Motor neuron (in vitro differentiated cells): ENCODE results near the gene FASTK. TPM values are rescaled to one million over a fixed set of nuclear protein-coding genes. Genes with fewer than 3 reads are reported as not detected.

ENCODE experiments used
- ATAC-seq, 8 experiments: fragments of 200-7000 bp; cut with Tn5 transposase; replicated peaks in 6 of 8; 2 replicates each; pipeline ENCODE4 v1.8.0; 2021; ENCODE audit warnings: mild to moderate bottlenecking in 8 of 8, moderate library complexity in 8 of 8
- H3K27ac ChIP-seq, 2 donors: fragments of 250-450 bp; sonication (Bioruptor Pico); 2 replicates each; pipeline ENCODE4 v1.9.0; 2021; ENCODE audit warnings: antibody characterized with exemption in 2 of 2, mild to moderate bottlenecking in 2 of 2, moderate library complexity in 1 of 2
- H3K4me1 ChIP-seq, 2 donors: fragments of 250-450 bp; sonication (Bioruptor Pico); replicated peaks in 1 of 2; 2 replicates each; pipeline ENCODE4 v1.6.1; 2021; ENCODE audit warnings: antibody characterized with exemption in 2 of 2, mild to moderate bottlenecking in 2 of 2, moderate library complexity in 1 of 2
- H3K4me3 ChIP-seq, 5 donors: fragments of 250-450 bp; sonication (Bioruptor Pico); 2 replicates each; pipeline ENCODE4 v1.9.0; 2021; ENCODE audit warnings: antibody characterized with exemption in 5 of 5, mild to moderate bottlenecking in 5 of 5, moderate library complexity in 4 of 5
- WGBS, 10 experiments: fragments of 450-650 bp; shearing (Covaris generic); methylation state at CpG; one replicate each; pipeline ENCODE4 v1.0.0; 2022; 5-methylcytosine and 5-hydroxymethylcytosine counted together
- in situ Hi-C, 9 experiments: fragments of 400-800 bp; cut with MboI; loops; one replicate each; pipeline ENCODE4 v1.15.0; 2021; ENCODE audit warnings: low sequenced_read_pairs in 9 of 9, low pct_unique_long_range_greater_than_20kb in 2 of 9; ENCODE audit not compliant: unreplicated experiment in 9 of 9
- total RNA-seq, 8 experiments: library from RNA; unstranded; fragments of 300-600 nt; gene quantifications; 2 replicates each; pipeline versions ENCODE4 v1.2.3 to v1.2.4, GENCODE V29; 2022

The FASTK gene
- total RNA-seq, 8 experiments from 2014 or later: 33.5 to 79.4 (median 59.9) TPM

GRCh38 chr7:151061213-151062110 is 19.1 kb downstream of the FASTK start:
- in situ Hi-C loops: no loop called here

GRCh38 chr7:151060416-151061212 is 20.0 kb downstream of the FASTK start:
- Histone ChIP-seq H3K4me1 (peaks cover 36 to 37% of the 10 kb centered on the region in 2 donors), H3K4me3 (peak overlapping the region; percentile 47 to 68 (median 54)), H3K27ac (no peak overlapping the region)
- in situ Hi-C loops: no loop called here
- WGBS, 10 experiments: 0 to 30% (median 20%) methylated on average over 1 to 4 of the region's 21 CpGs; no CpG with 5 or more reads in 7 of the 10 experiments
- ATAC-seq: no peak

More at GRCh38 chr7:151061213-151062110, 19.1 kb downstream of the FASTK start:
- WGBS, 10 experiments: 26 to 72% (median 43%) methylated on average over 3 to 17 of the region's 33 CpGs; no CpG with 5 or more reads in 1 of the 10 experiments
- Histone ChIP-seq H3K4me1 (peaks cover 36 to 37% of the 10 kb centered on the region in 2 donors), H3K27ac (no peak overlapping the region), H3K4me3 (peak overlapping the region in 3 of 5 donors; percentile 2 to 68 (median 54))
- ATAC-seq: no peak

- in situ Hi-C loops: no loop called here
- Histone ChIP-seq H3K27ac (no peak overlapping the region), H3K4me1 (peaks cover 36 to 37% of the 10 kb centered on the region in 2 donors), H3K4me3 (peak overlapping the region; percentile 47 to 68 (median 54))
- no peak for ATAC-seq
- WGBS, 10 experiments: 0 to 40% (median 0%) methylated on average over 1 to 2 of the region's 17 CpGs; no CpG with 5 or more reads in 7 of the 10 experiments
Observed at GRCh38 chr7:151060113-151060415, 20.5 kb downstream of the FASTK start.

- in situ Hi-C loops: no loop called here
- WGBS, 10 experiments: no CpG with 5 or more reads among the region's 75 CpGs
- Histone ChIP-seq H3K4me3 (peak within 1 kb of the TSS; percentile 52 to 68 (median 56)), H3K27ac (peak within 1 kb of the TSS; percentile 89 to 93), H3K4me1 (peaks cover 36 to 37% of the 10 kb centered on the region in 2 donors)
- peak in 5 of 8 experiments; percentile 2 to 15 (median 5) for ATAC-seq
Observed at GRCh38 chr7:151059367-151060112, 21.1 kb downstream of the FASTK start, which contains the start of gene SLC4A2. Gene SLC4A2 (plus strand): TSS chr7:151059589. CDS start chr7:151061988, 2,399 bp downstream.

GRCh38 chr7:151058781-151059366 is 21.7 kb downstream of the FASTK start:
- peak overlapping the region; percentile 52 to 68 (median 56) for H3K4me3 ChIP-seq
- H3K27ac ChIP-seq: peak overlapping the region; percentile 89 to 93
- in situ Hi-C loops: no loop called here
- ATAC-seq: no peak
- peaks cover 36 to 37% of the 10 kb centered on the region in 2 donors for H3K4me1 ChIP-seq
- 0 to 80% (median 10%) methylated on average over 1 to 11 of the region's 18 CpGs; no CpG with 5 or more reads in 2 of the 10 experiments for WGBS, 10 experiments

- in situ Hi-C loops: no loop called here
- peak overlapping the region; percentile 52 to 68 (median 56) for H3K4me3 ChIP-seq
- peaks cover 35 to 36% of the 10 kb centered on the region in 2 donors for H3K4me1 ChIP-seq
- ATAC-seq: peak; percentile 79 to 91 (median 87)
- H3K27ac ChIP-seq: peak overlapping the region; percentile 89 to 93
- 0 to 20% (median 0%) methylated on average over 1 to 19 of the region's 46 CpGs; no CpG with 5 or more reads in 3 of the 10 experiments for WGBS, 10 experiments
Observed at GRCh38 chr7:151057989-151058780, 22.4 kb downstream of the FASTK start.

GRCh38 chr7:151057506-151057988 is 23.1 kb downstream of the FASTK start, which contains the start of gene CDK5:
Gene CDK5 (minus strand): TSS chr7:151057897. CDS start chr7:151057848, 49 bp downstream.
- peak within 1 kb of the TSS; percentile 89 to 93 for H3K27ac ChIP-seq
- ATAC-seq: peak; percentile 13 to 42 (median 36)
- peaks cover 33% of the 10 kb centered on the region in 2 donors for H3K4me1 ChIP-seq
- peak within 1 kb of the TSS; percentile 52 to 68 (median 56) for H3K4me3 ChIP-seq
- in situ Hi-C loops: no loop called here
- WGBS, 10 experiments: 0 to 3% (median 0%) methylated on average over 2 to 19 of the region's 30 CpGs; no CpG with 5 or more reads in 3 of the 10 experiments

GRCh38 chr7:151056666-151057505 is 23.7 kb downstream of the FASTK start:
- in situ Hi-C loops: no loop called here
- Histone ChIP-seq H3K4me1 (peaks cover 29 to 31% of the 10 kb centered on the region in 2 donors), H3K27ac (peak overlapping the region in 1 of 2 donors; percentile 3), H3K4me3 (peak overlapping the region; percentile 52 to 68 (median 56))
- 0 to 65% (median 29%) methylated on average over 2 to 15 of the region's 29 CpGs; no CpG with 5 or more reads in 5 of the 10 experiments for whole genome bisulfite sequencing, 10 experiments
- no peak for ATAC-seq

- ATAC-seq: no peak
- Histone ChIP-seq H3K27ac (no peak overlapping the region), H3K4me1 (peaks cover 23 to 24% of the 10 kb centered on the region in 2 donors), H3K4me3 (peak overlapping the region in 1 of 5 donors; percentile 54)
- WGBS, 10 experiments: 54 to 100% (median 87%) methylated on average over 1 to 4 of the region's 6 CpGs; no CpG with 5 or more reads in 2 of the 10 experiments
- in situ Hi-C loops: no loop called here
Observed at GRCh38 chr7:151056283-151056665, 24.3 kb downstream of the FASTK start.

GRCh38 chr7:151053751-151054150 is 26.9 kb downstream of the FASTK start:
- no peak overlapping the region for H3K4me3 ChIP-seq
- in situ Hi-C loops: no loop called here
- WGBS, 10 experiments: 58 to 96% methylated on average over 2 to 4 of the region's 8 CpGs; no CpG with 5 or more reads in 8 of the 10 experiments
- no peak overlapping the region for H3K27ac ChIP-seq
- peaks cover 9 to 11% of the 10 kb centered on the region in 2 donors for H3K4me1 ChIP-seq
- no peak for ATAC-seq
